GM23248 (cell line): ENCODE results near the gene COX6B1.

Experiments used
- EZH2 ChIP-seq: fragments of 200-600 bp; sonication (generic); IDR thresholded peaks from 2 replicates; pipeline ENCODE4 v1.6.1; 2018; ENCODE audit warnings: antibody characterized with exemption, mild to moderate bottlenecking; ENCODE audit not compliant: insufficient read depth, poor library complexity, severe bottlenecking
- EZH2phosphoT487 ChIP-seq: fragments of 200-600 bp; sonication (generic); IDR thresholded peaks from 2 replicates; pipeline ENCODE4 v1.6.1; 2018; ENCODE audit warnings: antibody characterized with exemption, moderate library complexity, mild to moderate bottlenecking, low read depth; ENCODE audit not compliant: insufficient read depth

DNA sequence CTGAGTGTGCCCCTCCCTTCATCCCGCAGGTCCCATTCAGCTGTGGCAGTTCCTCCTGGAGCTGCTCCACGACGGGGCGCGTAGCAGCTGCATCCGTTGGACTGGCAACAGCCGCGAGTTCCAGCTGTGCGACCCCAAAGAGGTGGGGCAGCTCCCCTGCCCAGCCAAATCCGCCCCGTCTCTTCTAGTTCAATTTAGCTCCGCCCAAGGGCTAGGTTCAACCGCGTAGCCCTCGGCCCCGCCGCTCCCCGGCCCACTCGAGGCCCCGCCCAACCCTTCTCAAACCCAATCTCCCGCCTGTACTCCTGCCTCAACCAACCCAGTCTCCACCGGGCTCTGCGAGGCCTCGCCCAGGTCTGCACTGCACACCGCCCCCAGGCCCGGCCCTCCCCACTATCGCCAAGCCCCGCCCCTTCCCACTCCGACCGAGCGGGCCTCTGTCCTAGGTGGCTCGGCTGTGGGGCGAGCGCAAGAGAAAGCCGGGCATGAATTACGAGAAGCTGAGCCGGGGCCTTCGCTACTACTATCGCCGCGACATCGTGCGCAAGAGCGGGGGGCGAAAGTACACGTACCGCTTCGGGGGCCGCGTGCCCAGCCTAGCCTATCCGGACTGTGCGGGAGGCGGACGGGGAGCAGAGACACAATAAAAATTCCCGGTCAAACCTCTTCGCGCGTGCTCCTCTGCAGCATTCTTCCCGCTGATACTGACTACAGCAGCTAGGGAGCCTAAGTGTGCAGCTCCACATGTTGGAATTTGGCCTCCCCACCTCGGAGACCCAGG lies 3.7 kb upstream of the COX6B1 start:
- no peak for TF ChIP-seq EZH2phosphoT487
- TF ChIP-seq EZH2: no peak
